MM.1S (cell line): Measurements from ENCODE around the gene MFRP.

ENCODE experiments used
- DNase-seq: peaks from one replicate; pipeline ENCODE4 v3.0.0-alpha.2; 2015
- H2AFZ ChIP-seq: fragments of 300-600 bp; sonication (generic); 2 replicates; pipeline ENCODE4 v1.6.0; 2016; ENCODE audit warnings: antibody characterized with exemption, low read length
- H3F3A ChIP-seq: fragments of 300-600 bp; sonication (generic); 2 replicates; pipeline ENCODE4 v1.6.1; 2016; ENCODE audit warnings: mild to moderate bottlenecking, antibody characterized with exemption, low read length, moderate library complexity, mixed read lengths; ENCODE audit not compliant: insufficient read depth
- H3K27ac ChIP-seq: fragments of 300-600 bp; sonication (generic); 2 replicates; pipeline ENCODE4 v1.5.1; 2016; ENCODE audit warnings: mild to moderate bottlenecking, low read length
- H3K27me3 ChIP-seq: fragments of 300-600 bp; sonication (generic); replicated peaks from 2 replicates; pipeline ENCODE4 v1.6.0; 2016; ENCODE audit warnings: low read length; ENCODE audit not compliant: insufficient read depth
- H3K36me3 ChIP-seq: fragments of 300-600 bp; sonication (generic); replicated peaks from 2 replicates; pipeline ENCODE4 v1.6.1; 2016; ENCODE audit warnings: mild to moderate bottlenecking, low read length, mixed read lengths; ENCODE audit not compliant: insufficient read depth
- H3K4me1 ChIP-seq: fragments of 300-600 bp; sonication (generic); 2 replicates; pipeline ENCODE4 v1.6.1; 2016; ENCODE audit warnings: low read length, mixed read lengths
- H3K4me2 ChIP-seq: fragments of 300-600 bp; sonication (generic); 2 replicates; pipeline ENCODE4 v1.6.0; 2016; ENCODE audit warnings: low read depth, low read length
- H3K4me3 ChIP-seq: fragments of 300-600 bp; sonication (generic); 2 replicates; pipeline ENCODE4 v1.5.1; 2016; ENCODE audit warnings: low read length, mixed read lengths
- H3K79me2 ChIP-seq: fragments of 300-600 bp; sonication (generic); 2 replicates; pipeline ENCODE4 v1.6.1; 2016; ENCODE audit warnings: mixed run types, low read length, mixed read lengths
- H3K9ac ChIP-seq: fragments of 300-600 bp; sonication (generic); 2 replicates; pipeline ENCODE4 v1.6.1; 2016; ENCODE audit warnings: low read length, mixed read lengths
- H3K9me2 ChIP-seq: fragments of 300-600 bp; sonication (generic); replicated peaks from 2 replicates; pipeline ENCODE4 v1.6.1; 2016; ENCODE audit warnings: mild to moderate bottlenecking, low read length, mixed read lengths; ENCODE audit not compliant: insufficient read depth
- H3K9me3 ChIP-seq: fragments of 300-600 bp; sonication (generic); replicated peaks from 2 replicates; pipeline ENCODE4 v1.6.1; 2016; ENCODE audit warnings: mild to moderate bottlenecking, low read length, mixed read lengths; ENCODE audit not compliant: insufficient read depth
- H4K20me1 ChIP-seq: fragments of 300-600 bp; sonication (generic); 2 replicates; pipeline ENCODE4 v1.6.1; 2016; ENCODE audit warnings: mild to moderate bottlenecking, low read length, moderate library complexity, mixed read lengths; ENCODE audit not compliant: insufficient read depth
- CTCF ChIP-seq: fragments of 300-600 bp; sonication (generic); IDR thresholded peaks from 2 replicates; pipeline ENCODE4 v1.5.1; 2016; ENCODE audit warnings: antibody characterized with exemption, low read length, mixed read lengths
- EZH2 ChIP-seq: fragments of 300-600 bp; sonication (generic); optimal IDR thresholded peaks from 2 replicates; pipeline ENCODE3; 2017; ENCODE audit warnings: low read depth, mild to moderate bottlenecking, antibody characterized with exemption, low read length, mixed read lengths
- EZH2phosphoT487 ChIP-seq: fragments of 300-600 bp; sonication (generic); IDR thresholded peaks from 2 replicates; pipeline ENCODE4 v1.6.1; 2018; ENCODE audit warnings: antibody characterized with exemption, low read length

The MFRP gene

GRCh38 chr11:119309953-119310681 lies 36.4 kb downstream of the MFRP start:
- no peak overlapping the region for H2AFZ ChIP-seq

DNA sequence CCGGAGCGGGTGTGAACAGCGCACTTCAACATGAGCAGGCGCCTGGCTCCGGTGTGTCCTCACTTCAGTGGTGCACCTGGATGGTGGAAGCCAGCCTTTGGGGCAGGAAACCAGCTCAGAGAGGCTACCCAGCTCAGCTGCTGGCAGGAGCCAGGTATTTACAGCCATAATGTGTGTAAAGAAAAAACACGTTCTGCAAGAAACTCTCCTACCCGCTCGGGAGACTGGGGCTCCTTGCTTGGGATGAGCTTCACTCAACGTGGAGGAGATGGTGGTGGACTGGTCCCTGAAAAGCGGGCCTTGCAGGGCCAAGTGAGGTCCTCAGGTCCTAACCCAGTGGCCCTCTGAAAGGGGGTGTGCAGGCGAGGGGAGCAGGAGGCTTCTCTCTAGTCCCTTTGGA lies 37.1 kb downstream of the MFRP start:
- no peak overlapping the region for H3K4me3 ChIP-seq
- no peaks in the 10 kb centered on the region for H3K4me1 ChIP-seq
- no peaks in the 10 kb centered on the region for H3K27me3 ChIP-seq
- no peaks in the 10 kb centered on the region for H3K9me2 ChIP-seq
- no peaks in the 10 kb centered on the region for H4K20me1 ChIP-seq
- H3K36me3 ChIP-seq = no peaks in the 10 kb centered on the region
- H3K27ac ChIP-seq = no peak overlapping the region
- no peak overlapping the region for H3K4me2 ChIP-seq
- H3K9ac ChIP-seq = no peak overlapping the region
- no peak overlapping the region for H2AFZ ChIP-seq
- no peaks in the 10 kb centered on the region; the same call in 1 of the 2 replicates for H3F3A ChIP-seq
- H3K9me3 ChIP-seq = no peaks in the 10 kb centered on the region
- no peaks in the 10 kb centered on the region for H3K79me2 ChIP-seq
- DNase-seq = no peak
- no peak for TF ChIP-seq EZH2phosphoT487
- TF ChIP-seq EZH2 = no peak
- TF ChIP-seq CTCF = no peak

More at GRCh38 chr11:119309953-119310681, 36.4 kb downstream of the MFRP start:
- no peaks in the 10 kb centered on the region for H3K9me3 ChIP-seq
- H4K20me1 ChIP-seq = no peaks in the 10 kb centered on the region
- no peaks in the 10 kb centered on the region for H3K27me3 ChIP-seq
- H3K79me2 ChIP-seq = no peaks in the 10 kb centered on the region
- no peak overlapping the region for H3K27ac ChIP-seq
- no peak for TF ChIP-seq EZH2
- TF ChIP-seq EZH2phosphoT487 = no peak
- TF ChIP-seq CTCF = no peak
- no peaks in the 10 kb centered on the region for H3K36me3 ChIP-seq
- no peak overlapping the region for H3K4me3 ChIP-seq
- H3K4me2 ChIP-seq = no peak overlapping the region
- peaks cover 5% of the 10 kb centered on the region; the same call in 1 of the 2 replicates for H3K4me1 ChIP-seq
- H3K9ac ChIP-seq = no peak overlapping the region
- no peaks in the 10 kb centered on the region; the same call in 1 of the 2 replicates for H3F3A ChIP-seq
- no peak for DNase-seq
- H3K9me2 ChIP-seq = no peaks in the 10 kb centered on the region

DNA sequence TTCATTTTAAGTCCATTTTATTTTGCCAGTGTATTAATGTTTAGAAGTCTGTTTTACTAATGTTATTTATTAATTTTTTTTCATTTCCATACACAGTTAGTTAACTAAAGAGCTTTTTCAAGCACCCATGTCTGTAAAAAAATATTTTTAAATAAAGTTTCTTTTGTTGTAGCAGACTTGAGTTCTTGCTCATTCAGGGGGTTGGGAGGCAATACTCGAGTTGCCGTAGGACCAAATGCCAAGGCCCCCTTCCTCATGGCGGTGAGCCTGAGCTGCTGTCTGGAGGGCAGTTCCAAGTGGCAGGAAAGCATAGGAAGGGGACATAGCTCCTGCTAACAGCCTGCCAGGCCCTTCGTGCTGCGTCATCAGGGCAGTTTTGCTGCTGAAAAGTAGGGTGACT lies 38.5 kb downstream of the MFRP start:
- TF ChIP-seq CTCF (no peak), EZH2 (no peak), EZH2phosphoT487 (no peak)
- H3K9me3 ChIP-seq = no peaks in the 10 kb centered on the region
- H3K79me2 ChIP-seq = no peaks in the 10 kb centered on the region
- H3K27me3 ChIP-seq = no peaks in the 10 kb centered on the region
- H4K20me1 ChIP-seq = no peaks in the 10 kb centered on the region
- H3K36me3 ChIP-seq = no peaks in the 10 kb centered on the region
- DNase-seq = no peak
- H3K9me2 ChIP-seq = no peaks in the 10 kb centered on the region
- no peaks in the 10 kb centered on the region for H3K4me1 ChIP-seq
- no peak overlapping the region for H2AFZ ChIP-seq
- H3F3A ChIP-seq = no peaks in the 10 kb centered on the region; the same call in 1 of the 2 replicates
- no peak overlapping the region for H3K9ac ChIP-seq
- no peak overlapping the region for H3K27ac ChIP-seq
- no peak overlapping the region for H3K4me2 ChIP-seq
- H3K4me3 ChIP-seq = no peak overlapping the region
